ENCODE measurements around the gene CCDC196.

CCDC196 gene

GRCh38 chr14:66485910-66486421 lies at the start of gene CCDC196:
CCDC196 (plus strand) TSS chr14:66486371; CDS start chr14:66486503, 132 bp downstream.
- DNase-seq (ENCODE audit: low read depth, low spot score): no peak

DNA sequence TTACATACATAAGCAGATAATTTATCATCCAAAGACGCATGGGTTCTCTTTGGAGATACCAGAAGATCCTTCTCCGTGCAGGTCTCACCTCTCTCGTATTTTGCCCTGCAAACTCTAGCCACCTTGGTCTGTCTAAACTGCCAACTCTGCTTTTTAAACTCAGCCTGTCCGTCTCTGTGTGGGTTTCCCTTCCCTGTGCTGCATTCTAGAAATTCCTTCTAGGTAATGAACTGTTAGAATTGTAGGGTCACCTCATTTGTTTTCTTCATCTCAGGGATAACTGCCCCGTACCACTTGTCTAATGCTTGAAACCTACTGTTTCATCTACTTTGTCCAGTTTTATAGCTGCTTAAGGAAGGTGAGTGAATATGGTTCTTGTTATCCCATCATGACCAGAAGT lies 45.4 kb upstream of the CCDC196 start:
- DNase-seq (ENCODE audit: low read depth, low spot score): no peak

DNA sequence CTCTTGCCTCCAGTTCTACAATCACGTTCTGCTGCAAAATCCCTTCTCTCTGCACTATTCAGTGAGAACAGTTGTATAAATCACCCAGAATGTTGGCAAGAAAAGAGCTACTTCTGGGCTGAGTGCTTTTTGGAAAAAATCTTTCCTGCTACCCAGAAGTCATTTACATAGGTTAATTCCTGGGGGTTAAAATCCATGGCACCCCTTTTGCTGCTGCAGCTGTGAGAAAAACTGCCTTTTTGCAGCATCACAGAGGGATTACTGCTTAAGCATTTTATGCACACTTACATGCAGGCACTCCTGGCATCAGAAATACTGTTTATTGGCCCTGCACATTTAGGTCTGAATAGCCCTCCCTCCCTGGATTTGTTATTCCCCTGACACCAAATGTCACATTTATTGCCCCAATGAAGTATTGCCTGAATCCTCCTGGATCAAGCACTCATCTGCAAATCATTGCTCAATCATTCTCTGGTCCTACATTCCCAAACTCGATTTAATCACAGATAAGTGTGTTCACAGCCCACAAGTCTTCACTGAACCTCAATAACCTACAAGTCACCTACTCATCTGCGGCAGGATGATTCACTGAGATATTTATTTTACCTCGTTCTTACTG lies 43.1 kb upstream of the CCDC196 start:
- DNase-seq (ENCODE audit: low read depth, low spot score): no peak

DNA sequence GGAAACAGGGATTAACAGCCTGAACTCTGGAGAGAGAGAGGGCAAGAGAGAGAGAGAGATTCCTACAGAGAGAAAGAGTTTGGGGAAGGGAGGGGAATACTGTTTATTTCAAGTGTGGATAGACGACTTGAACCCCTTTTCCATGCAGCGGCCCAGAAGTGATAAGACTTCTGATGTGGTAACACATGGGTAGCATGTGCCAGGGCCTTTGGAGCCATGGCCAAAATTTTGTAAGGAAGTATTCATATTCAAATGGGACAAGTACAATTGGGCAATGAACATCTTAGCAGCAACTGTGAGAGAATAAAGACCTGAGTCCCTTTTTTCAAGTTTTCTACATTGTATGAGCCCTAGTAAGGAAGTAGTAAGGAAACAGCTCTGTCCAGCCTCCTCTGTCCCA lies 42.4 kb upstream of the CCDC196 start:
- DNase-seq (ENCODE audit: low read depth, low spot score): no peak

DNA sequence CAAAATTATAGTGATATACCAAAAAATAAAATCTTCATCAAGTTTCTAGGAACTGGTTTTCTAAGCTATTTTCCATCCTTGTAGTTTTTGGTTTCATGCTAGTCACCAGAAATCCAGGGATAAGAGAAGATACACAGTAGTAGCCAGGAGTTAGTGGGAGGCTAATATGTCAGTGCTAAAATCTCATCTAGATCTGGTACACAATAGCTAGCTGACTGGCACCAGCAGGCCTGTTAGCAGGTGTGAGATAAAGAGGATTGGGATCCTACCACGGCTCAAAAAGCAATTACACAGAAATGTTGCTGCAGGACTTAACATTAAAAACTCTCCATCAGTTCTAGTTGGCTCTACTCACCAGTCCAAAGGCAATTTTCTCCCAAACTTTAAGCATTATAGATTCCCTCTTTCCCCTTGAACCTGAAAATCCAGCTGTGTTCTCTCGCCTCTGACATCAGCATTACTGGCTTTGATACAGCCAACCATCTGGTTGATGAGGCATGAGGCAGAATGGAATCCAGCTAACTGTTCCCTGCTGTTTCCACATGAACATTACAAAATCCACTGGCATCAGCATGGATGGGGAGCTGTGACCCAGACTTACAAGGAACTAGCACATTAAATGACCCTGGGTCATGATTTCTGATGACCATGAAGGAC lies 41.8 kb upstream of the CCDC196 start:
- DNase-seq (ENCODE audit: low read depth, low spot score): no peak

DNA sequence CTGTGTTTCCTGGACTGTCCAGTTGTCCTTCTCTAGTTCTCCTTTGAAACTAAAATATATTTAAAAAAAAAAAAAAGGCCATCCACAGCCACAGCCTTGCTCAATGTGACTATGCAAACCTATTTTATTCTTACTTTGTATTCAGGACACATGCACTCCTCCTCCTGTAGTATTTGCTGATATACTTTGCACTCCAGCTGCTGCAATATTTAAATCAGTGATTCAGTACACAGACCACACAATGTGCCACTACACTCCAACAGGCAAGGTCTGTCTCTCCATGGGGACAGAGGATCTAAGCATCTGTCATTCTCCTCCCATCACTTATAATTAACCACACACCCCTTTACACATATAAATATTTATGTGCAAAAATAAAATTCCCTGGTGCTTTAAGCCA lies 40.2 kb upstream of the CCDC196 start:
- DNase-seq (ENCODE audit: low read depth, low spot score): no peak

DNA sequence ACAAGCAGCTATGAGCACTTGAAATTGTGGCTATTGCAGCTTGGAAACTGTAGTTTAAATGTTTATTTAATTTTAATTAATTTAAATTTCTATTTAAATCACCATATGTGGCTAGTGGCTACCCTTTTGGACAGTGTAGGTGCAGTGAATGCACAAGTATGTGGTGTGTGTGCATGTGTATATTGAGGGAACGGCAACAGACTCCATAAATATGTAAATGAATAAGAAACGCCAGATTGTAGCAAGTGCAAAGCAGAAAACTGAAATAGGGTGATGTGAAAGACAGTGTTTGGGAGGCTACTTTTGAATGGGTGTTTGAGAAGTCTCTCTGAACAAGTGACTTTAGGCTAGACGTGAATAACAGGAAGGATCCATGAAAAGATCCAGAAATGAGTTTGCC lies 32.7 kb upstream of the CCDC196 start:
- DNase-seq (ENCODE audit: low read depth, low spot score): no peak

- DNase-seq (ENCODE audit: low read depth, low spot score): no peak
Measured at GRCh38 chr14:66459603-66460002, 26.6 kb upstream of the CCDC196 start.

- no peak for DNase-seq (ENCODE audit: low read depth, low spot score)
Measured at GRCh38 chr14:66464261-66464660, 21.9 kb upstream of the CCDC196 start.

DNA sequence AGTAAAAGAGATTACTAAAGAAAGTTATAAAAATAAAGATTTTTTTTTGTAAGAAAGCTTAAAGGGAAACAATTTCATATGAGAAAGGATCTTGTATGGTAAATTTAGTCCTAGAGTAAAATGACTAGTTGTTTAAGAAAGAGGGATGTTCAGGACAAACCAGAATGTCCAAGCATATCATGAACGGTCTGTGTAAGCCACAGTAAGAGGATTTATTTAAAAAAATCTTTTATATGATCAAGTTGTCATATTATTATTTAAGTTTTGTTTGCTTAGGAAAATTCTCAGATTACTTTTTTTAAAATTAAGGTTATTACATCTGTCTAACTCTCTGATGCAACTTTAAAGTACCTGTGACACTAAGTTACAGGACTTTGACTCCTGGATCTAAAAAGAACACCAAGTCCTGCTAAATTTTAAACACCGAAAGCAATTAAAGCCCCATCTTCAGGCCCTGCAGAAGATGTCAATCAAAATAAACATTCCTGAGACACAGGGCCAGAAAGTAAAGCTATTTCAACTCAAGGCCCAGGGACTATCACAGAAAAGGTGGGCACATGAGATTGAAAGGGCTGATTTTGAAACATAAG lies 17.3 kb upstream of the CCDC196 start:
- no peak for DNase-seq (ENCODE audit: low read depth, low spot score)

DNA sequence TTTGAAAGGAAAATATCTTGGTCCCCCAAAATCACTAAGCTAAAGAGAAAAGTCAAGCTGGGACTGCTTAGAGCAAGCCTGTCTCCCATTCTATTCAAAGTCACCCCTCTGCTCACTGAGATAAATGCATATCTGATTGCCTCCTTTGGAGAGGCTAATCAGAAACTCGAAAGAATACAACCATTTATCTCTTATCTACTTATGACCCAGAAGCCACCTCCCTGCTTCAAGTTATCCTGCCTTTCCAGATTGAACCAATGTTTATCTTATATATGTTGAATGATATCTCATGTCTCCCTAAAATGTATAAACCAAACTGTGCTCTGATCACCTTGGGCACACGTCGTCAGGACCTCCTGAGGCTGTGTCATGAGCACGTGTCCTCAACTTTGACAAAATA lies 14.6 kb upstream of the CCDC196 start:
- DNase-seq (ENCODE audit: low read depth, low spot score): no peak

GRCh38 chr14:66472251-66472650 lies 13.9 kb upstream of the CCDC196 start:
- DNase-seq (ENCODE audit: low read depth, low spot score): no peak

DNA sequence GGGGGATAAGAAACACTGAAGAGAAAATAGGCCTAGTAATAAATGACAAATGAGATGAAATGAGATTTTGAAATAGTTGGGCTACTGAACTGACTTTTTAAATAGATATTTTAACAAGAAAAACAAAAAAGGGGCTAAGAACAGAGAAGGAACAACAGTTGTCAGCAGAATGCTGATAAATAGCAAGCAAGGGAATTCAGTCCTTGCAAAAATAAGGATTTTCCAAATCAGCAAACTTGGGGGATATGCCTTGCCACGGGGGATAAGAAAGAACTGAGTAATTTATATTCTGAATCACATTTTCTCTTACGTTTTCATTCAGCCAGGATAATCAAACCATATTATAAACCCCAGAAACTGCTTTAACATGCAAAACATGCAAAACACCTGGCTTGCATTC lies 12.9 kb upstream of the CCDC196 start:
- DNase-seq (ENCODE audit: low read depth, low spot score): no peak

- no peak for DNase-seq (ENCODE audit: low read depth, low spot score)
Measured at GRCh38 chr14:66476964-66477363, 9.2 kb upstream of the CCDC196 start.

DNA sequence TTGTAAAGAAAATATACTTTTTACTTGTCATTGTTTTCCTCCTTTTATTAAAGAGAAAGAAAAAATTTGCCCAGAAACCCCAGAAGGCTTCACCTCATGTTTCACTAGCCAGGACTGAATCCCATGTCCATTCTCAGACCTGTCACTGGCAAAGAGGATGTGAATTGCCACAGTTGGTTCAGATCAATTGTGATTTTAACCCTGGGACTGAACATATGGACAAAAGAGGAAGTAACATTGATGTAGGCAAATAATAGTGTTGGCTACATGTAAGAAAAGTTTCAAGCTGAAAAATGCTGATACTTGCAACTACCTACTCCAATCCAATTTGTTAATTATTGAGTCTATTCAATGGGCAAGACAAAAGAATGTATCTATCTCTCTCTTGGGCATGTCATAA lies 8.6 kb upstream of the CCDC196 start:
- no peak for DNase-seq (ENCODE audit: low read depth, low spot score)

DNA sequence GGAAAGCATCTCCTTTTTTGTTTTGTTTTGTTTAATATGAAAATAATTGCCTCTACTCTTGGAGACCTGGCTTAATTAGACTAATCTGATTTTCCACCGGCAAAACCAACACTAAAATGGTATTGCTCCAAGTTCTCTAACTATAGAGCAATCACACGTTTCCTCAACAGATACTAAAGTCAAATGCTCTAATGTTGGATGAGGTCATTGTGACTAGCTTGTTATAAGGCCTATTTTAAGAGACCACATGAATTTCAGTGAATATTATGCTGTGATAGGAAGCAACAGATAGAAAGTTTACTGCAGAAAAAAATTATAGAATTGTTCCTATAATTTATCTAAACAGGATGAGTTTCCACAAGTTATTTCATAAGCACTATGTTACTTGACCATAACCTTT lies 3.3 kb upstream of the CCDC196 start:
- no peak for DNase-seq (ENCODE audit: low read depth, low spot score)

GRCh38 chr14:66483322-66483721 lies 2.8 kb upstream of the CCDC196 start:
- no peak for DNase-seq (ENCODE audit: low read depth, low spot score)

- DNase-seq (ENCODE audit: low read depth, low spot score): no peak
Measured at GRCh38 chr14:66485029-66485428, 1.1 kb upstream of the CCDC196 start.

DNA sequence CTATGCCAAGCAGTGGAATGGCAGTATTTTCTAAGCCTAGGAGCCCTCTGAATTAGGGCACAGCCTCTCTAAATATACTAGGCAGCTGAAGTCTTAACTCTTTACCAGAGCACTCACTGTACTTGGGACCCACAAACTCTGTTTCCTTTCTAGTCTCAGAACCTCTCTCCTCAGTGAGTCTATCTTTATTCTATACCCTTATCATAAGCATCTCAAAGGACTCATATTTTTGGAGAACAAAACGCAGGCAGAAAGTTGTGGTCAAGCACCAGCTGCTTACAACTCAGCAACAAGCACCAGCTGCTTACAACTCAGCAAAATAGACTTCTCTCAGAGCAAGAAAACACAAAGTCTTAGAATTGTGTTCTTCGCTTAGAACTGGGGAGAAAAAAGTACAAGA lies 993 bp downstream of the CCDC196 start:
- no peak for DNase-seq (ENCODE audit: low read depth, low spot score)

GRCh38 chr14:66490143-66491111 lies 4.3 kb downstream of the CCDC196 start:
- DNase-seq (ENCODE audit: low read depth, low spot score): no peak

DNA sequence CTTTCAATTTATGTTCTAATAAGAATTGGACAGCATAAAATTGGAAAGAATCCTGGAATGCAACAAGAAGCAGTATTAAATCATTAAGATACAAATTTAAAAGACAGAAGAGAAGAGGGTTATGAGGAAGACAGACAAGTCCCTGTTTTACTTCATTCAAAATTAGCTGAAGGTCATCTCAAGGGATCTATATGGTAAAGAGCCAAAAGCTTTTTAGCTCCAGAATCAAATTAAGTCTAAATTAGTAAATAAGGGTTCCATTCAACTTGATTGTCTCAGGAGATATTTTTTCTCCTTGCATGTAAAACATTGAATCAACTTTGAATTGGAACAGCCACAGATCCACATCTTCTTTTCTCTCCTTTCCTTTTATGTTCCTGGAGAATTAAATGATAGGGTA lies 7.6 kb downstream of the CCDC196 start:
- DNase-seq (ENCODE audit: low read depth, low spot score): no peak

Data from activated naive CD8-positive, alpha-beta T cell treated with anti-CD3 and anti-CD28 coated beads, Interleukin-2, amount 50 U/mL, for 16 hours (primary cell).